Measurements from ENCODE around the gene SNTA1.
A peak's percentile ranks its signal among the peaks of the same experiment; 100 is the strongest.
"Not testable (repeated sequence)": the region's sequence is repeated elsewhere in the genome, so short reads cannot be mapped to it uniquely, and the experiment has no call there.

Gene SNTA1

GRCh38 chr20:33444797-33445560 lies 1.4 kb upstream of the SNTA1 start:
- H3K36me3 ChIP-seq (ENCODE audit: insufficient read depth) = no peaks in the 10 kb centered on the region
- H3K9ac ChIP-seq = peak overlapping the region; percentile 16; the same call in 1 of the 2 replicates
- H3K79me2 ChIP-seq (ENCODE audit: insufficient read depth, low read depth) = no peaks in the 10 kb centered on the region
- peak overlapping the region; percentile 42; the same call in 1 of the 2 replicates for H3K27ac ChIP-seq
- peak overlapping the region; percentile 79 for H3K4me2 ChIP-seq
- H4K20me1 ChIP-seq (ENCODE audit: insufficient read depth) = no peaks in the 10 kb centered on the region
- no peak overlapping the region for H3K4me3 ChIP-seq (IDR thresholded peaks at IDR 0.05; ENCODE audit: insufficient read depth, low read depth, low read length)
- peaks cover 10% of the 10 kb centered on the region for H3K4me1 ChIP-seq (ENCODE audit: low read depth, poor library complexity, severe bottlenecking)
- peak overlapping the region; percentile 81 for H2AFZ ChIP-seq (ENCODE audit: low read depth)
- TF ChIP-seq CTCF (conservative IDR thresholded peaks at IDR 0.05; ENCODE audit: low read depth, low read length) = peak; percentile 40
- H3K27me3 ChIP-seq (ENCODE audit: insufficient read depth, low read depth) = peaks cover 2% of the 10 kb centered on the region; the same call in 1 of the 2 replicates

- no peak for TF ChIP-seq CTCF (conservative IDR thresholded peaks at IDR 0.05; ENCODE audit: low read depth, low read length)
- Histone ChIP-seq H3K79me2 (ENCODE audit: insufficient read depth, low read depth) (no peaks in the 10 kb centered on the region), H3K4me2 (peak overlapping the region; percentile 92), H3K4me3 (IDR thresholded peaks at IDR 0.05; ENCODE audit: insufficient read depth, low read depth, low read length) (no peak overlapping the region), H4K20me1 (ENCODE audit: insufficient read depth) (no peaks in the 10 kb centered on the region), H3K4me1 (ENCODE audit: low read depth, poor library complexity, severe bottlenecking) (peaks cover 23% of the 10 kb centered on the region), H2AFZ (ENCODE audit: low read depth) (peak overlapping the region; percentile 65), H3K27me3 (ENCODE audit: insufficient read depth, low read depth) (peaks cover 2% of the 10 kb centered on the region; the same call in 1 of the 2 replicates), H3K27ac (no peak overlapping the region), H3K36me3 (ENCODE audit: insufficient read depth) (no peaks in the 10 kb centered on the region), H3K9ac (no peak overlapping the region)
Observed at GRCh38 chr20:33443006-33443511, 504 bp downstream of the SNTA1 start.

- peak overlapping the region; percentile 92 for H3K4me2 ChIP-seq
- TF ChIP-seq CTCF (conservative IDR thresholded peaks at IDR 0.05; ENCODE audit: low read depth, low read length) = no peak
- no peaks in the 10 kb centered on the region for H3K79me2 ChIP-seq (ENCODE audit: insufficient read depth, low read depth)
- no peak overlapping the region for H3K27ac ChIP-seq
- H3K9ac ChIP-seq = no peak overlapping the region
- no peaks in the 10 kb centered on the region for H4K20me1 ChIP-seq (ENCODE audit: insufficient read depth)
- H3K4me1 ChIP-seq (ENCODE audit: low read depth, poor library complexity, severe bottlenecking) = peaks cover 23% of the 10 kb centered on the region
- H2AFZ ChIP-seq (ENCODE audit: low read depth) = peak overlapping the region; percentile 65
- no peak overlapping the region for H3K4me3 ChIP-seq (IDR thresholded peaks at IDR 0.05; ENCODE audit: insufficient read depth, low read depth, low read length)
- H3K27me3 ChIP-seq (ENCODE audit: insufficient read depth, low read depth) = peaks cover 2% of the 10 kb centered on the region; the same call in 1 of the 2 replicates
- H3K36me3 ChIP-seq (ENCODE audit: insufficient read depth) = no peaks in the 10 kb centered on the region
Observed at GRCh38 chr20:33442136-33443005, 1.2 kb downstream of the SNTA1 start.

- H3K4me1 ChIP-seq (ENCODE audit: low read depth, poor library complexity, severe bottlenecking) = peaks cover 23% of the 10 kb centered on the region
- no peak overlapping the region for H3K9ac ChIP-seq
- H2AFZ ChIP-seq (ENCODE audit: low read depth) = no peak overlapping the region
Observed at GRCh38 chr20:33441142-33441955, 2.2 kb downstream of the SNTA1 start.

GRCh38 chr20:33440562-33440961 lies 3.0 kb downstream of the SNTA1 start:
- not testable (repeated sequence) for H3K4me2 ChIP-seq; H3K79me2 ChIP-seq (ENCODE audit: insufficient read depth, low read depth); H3K9ac ChIP-seq; H3K36me3 ChIP-seq (ENCODE audit: insufficient read depth); H3K27ac ChIP-seq; H3K27me3 ChIP-seq (ENCODE audit: insufficient read depth, low read depth); H2AFZ ChIP-seq (ENCODE audit: low read depth); H3K4me3 ChIP-seq (IDR thresholded peaks at IDR 0.05; ENCODE audit: insufficient read depth, low read depth, low read length); H4K20me1 ChIP-seq (ENCODE audit: insufficient read depth)
- H3K4me1 ChIP-seq (ENCODE audit: low read depth, poor library complexity, severe bottlenecking) = peaks cover 23% of the 10 kb centered on the region

More at GRCh38 chr20:33441142-33441955, 2.2 kb downstream of the SNTA1 start:
- Histone ChIP-seq H4K20me1 (ENCODE audit: insufficient read depth) (no peaks in the 10 kb centered on the region), H3K27me3 (ENCODE audit: insufficient read depth, low read depth) (peaks cover 2% of the 10 kb centered on the region; the same call in 1 of the 2 replicates), H3K4me3 (IDR thresholded peaks at IDR 0.05; ENCODE audit: insufficient read depth, low read depth, low read length) (no peak overlapping the region), H3K4me2 (no peak overlapping the region), H3K36me3 (ENCODE audit: insufficient read depth) (no peaks in the 10 kb centered on the region), H3K27ac (no peak overlapping the region), H3K79me2 (ENCODE audit: insufficient read depth, low read depth) (no peaks in the 10 kb centered on the region)
- TF ChIP-seq CTCF (conservative IDR thresholded peaks at IDR 0.05; ENCODE audit: low read depth, low read length) = no peak
